Sigmoid colon (tissue), 7 donors: ENCODE data around the gene LDB2. TPM values are rescaled to one million over a fixed set of nuclear protein-coding genes. Genes with fewer than 3 reads are reported as not detected.

Source experiments
- DNase-seq: peaks from one replicate; pipeline ENCODE4 v3.0.0-alpha.2; 2019
- H3K27ac ChIP-seq, 4 donors: fragments of 200-600 bp; sonication (generic); one replicate each; pipeline ENCODE4 v1.5.1; 2016 to 2019; ENCODE audit warnings: mild to moderate bottlenecking in 1 of 4
- H3K27me3 ChIP-seq, 3 donors: fragments of 200-600 bp; sonication (generic); one replicate each; pipeline ENCODE4 v1.5.1; 2019; ENCODE audit warnings: mild to moderate bottlenecking in 1 of 3
- H3K36me3 ChIP-seq, 4 donors: fragments of 200-600 bp; sonication (generic); one replicate each; pipeline ENCODE4 v1.5.1; 2016 to 2019
- H3K4me1 ChIP-seq, 4 donors: fragments of 200-600 bp; sonication (generic); one replicate each; pipeline ENCODE4 v1.5.1; 2017 to 2019
- H3K4me3 ChIP-seq, 4 donors: fragments of 200-600 bp; sonication (generic); one replicate each; pipeline ENCODE4 v1.5.1; 2017 to 2019; ENCODE audit warnings: mild to moderate bottlenecking in 2 of 4, moderate library complexity in 1 of 4
- H3K9me3 ChIP-seq, 4 donors: fragments of 200-600 bp in 3 of 4; sonication (generic) in 3 of 4; one replicate each; pipeline versions ENCODE4 v1.5.1 to v1.6.1; 2013 to 2019
- CTCF ChIP-seq, 4 experiments: fragments of 450-650 bp in 3 of 4; fragments of 200-600 bp in 1 of 4; IDR thresholded peaks; one replicate each; pipeline ENCODE4 v1.5.1; 2016 to 2019; ENCODE audit warnings: antibody characterized with exemption in 4 of 4, mild to moderate bottlenecking in 3 of 4, moderate library complexity in 2 of 4
- EP300 ChIP-seq, 4 donors: sonication (generic); formaldehyde crosslinking; IDR thresholded peaks; one replicate each; pipeline ENCODE4 v1.6.1; 2017; ENCODE audit warnings: antibody characterized with exemption in 4 of 4
- POLR2A ChIP-seq, 2 donors: fragments of 450-650 bp; IDR thresholded peaks; one replicate each; pipeline ENCODE4 v1.6.1; 2016; ENCODE audit warnings: antibody characterized with exemption in 2 of 2, mild to moderate bottlenecking in 2 of 2, moderate library complexity in 2 of 2
- POLR2AphosphoS5 ChIP-seq, 4 donors: sonication (generic); formaldehyde crosslinking; IDR thresholded peaks; one replicate each; pipeline ENCODE4 v1.6.1; 2017; ENCODE audit warnings: antibody characterized with exemption in 4 of 4
- WGBS, 2 donors: extraction: QIAGEN DNeasy Blood & Tissue Kit; methylation state at CpG; one replicate each; pipeline ENCODE4 v1.1.7; 2013; 5-methylcytosine and 5-hydroxymethylcytosine counted together
- intact Hi-C: fragments of 100-400 bp; cut with DNase I; formaldehyde crosslinking; loops from one replicate; pipeline ENCODE4 v1.15.1; 2023
- polyA plus RNA-seq, 3 donors: library from polyadenylated mRNA; stranded (reverse); fragments of 200-250 nt; gene quantifications; one replicate each; pipeline ENCODE4 v1.2.3, GENCODE V29; 2013
- total RNA-seq, 4 donors: library from RNA; depleted of rRNA; stranded (reverse); fragments of >200 nt; gene quantifications; one replicate each; pipeline ENCODE4 v1.1.0, GENCODE V29; 2016
- donor health status: healthy with polysubstance abuse.
- donor health status: Bipolar disorder and iron deficiency.
- donor health status: healthy.

The LDB2 gene
- total and polyA plus RNA-seq, 7 donors = 2.1 to 28.5 (median 18.3) TPM

DNA sequence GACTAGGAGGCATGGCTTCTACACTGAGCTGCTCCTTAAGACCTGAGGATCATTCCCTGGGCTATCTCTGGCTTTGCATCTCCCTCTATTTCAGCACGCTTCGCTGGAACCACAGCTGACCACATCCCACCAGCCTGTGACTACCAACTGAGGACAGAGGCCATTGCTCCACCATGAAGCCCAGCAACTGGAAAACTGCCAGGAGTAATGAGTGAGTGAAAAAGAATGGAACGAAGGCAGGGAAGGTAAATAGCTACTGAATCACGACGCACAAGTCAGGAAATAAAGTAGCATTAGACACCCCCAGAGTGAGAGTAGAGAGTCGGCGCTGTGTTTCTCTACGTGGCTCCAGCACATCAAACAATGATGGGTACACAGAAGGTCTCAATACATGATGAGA is 314.7 kb downstream of the LDB2 start:
- intact Hi-C loops = no loop called here
- TF ChIP-seq POLR2AphosphoS5 (IDR thresholded peaks at IDR 0.05) (no peak), EP300 (IDR thresholded peaks at IDR 0.05) (no peak), CTCF (IDR thresholded peaks at IDR 0.05) (no peak)
- Histone ChIP-seq H3K9me3 (no peaks in the 10 kb centered on the region), H3K4me3 (no peak overlapping the region), H3K27me3 (no peaks in the 10 kb centered on the region), H3K4me1 (no peaks in the 10 kb centered on the region), H3K27ac (no peak overlapping the region), H3K36me3 (no peaks in the 10 kb centered on the region)
- DNase-seq = no peak
- WGBS, 2 donors = 83 to 93% methylated on average over 8 of the region's 8 CpGs

GRCh38 chr4:16582526-16582925 is 315.9 kb downstream of the LDB2 start:
- Histone ChIP-seq H3K4me3 (no peak overlapping the region), H3K27ac (no peak overlapping the region), H3K36me3 (no peaks in the 10 kb centered on the region), H3K4me1 (no peaks in the 10 kb centered on the region), H3K9me3 (no peaks in the 10 kb centered on the region), H3K27me3 (no peaks in the 10 kb centered on the region)
- no peak for DNase-seq
- TF ChIP-seq POLR2AphosphoS5 (IDR thresholded peaks at IDR 0.05) (no peak), EP300 (IDR thresholded peaks at IDR 0.05) (no peak), CTCF (IDR thresholded peaks at IDR 0.05) (no peak), POLR2A (IDR thresholded peaks at IDR 0.05) (no peak)
- intact Hi-C loops = no loop called here
- WGBS, 2 donors = 91 to 94% methylated on average over 10 of the region's 10 CpGs

GRCh38 chr4:16582036-16582435 is 316.4 kb downstream of the LDB2 start:
- H3K27me3 ChIP-seq = no peaks in the 10 kb centered on the region
- H3K4me1 ChIP-seq = no peaks in the 10 kb centered on the region
- no peaks in the 10 kb centered on the region for H3K9me3 ChIP-seq
- H3K27ac ChIP-seq = no peak overlapping the region
- TF ChIP-seq POLR2A (IDR thresholded peaks at IDR 0.05) = no peak
- intact Hi-C loops = no loop called here
- no peak overlapping the region for H3K4me3 ChIP-seq
- DNase-seq = no peak
- no peaks in the 10 kb centered on the region for H3K36me3 ChIP-seq
- WGBS, 2 donors = 91 to 97% methylated on average over 3 of the region's 3 CpGs

GRCh38 chr4:16581117-16581516 is 317.3 kb downstream of the LDB2 start:
- WGBS, 2 donors = 94% methylated on average over 3 of the region's 3 CpGs
- Histone ChIP-seq H3K4me1 (no peaks in the 10 kb centered on the region), H3K4me3 (no peak overlapping the region), H3K36me3 (no peaks in the 10 kb centered on the region), H3K27ac (no peak overlapping the region), H3K9me3 (no peaks in the 10 kb centered on the region), H3K27me3 (no peaks in the 10 kb centered on the region)
- intact Hi-C loops = no loop called here
- TF ChIP-seq POLR2A (IDR thresholded peaks at IDR 0.05) (no peak), EP300 (IDR thresholded peaks at IDR 0.05) (no peak), POLR2AphosphoS5 (IDR thresholded peaks at IDR 0.05) (no peak), CTCF (IDR thresholded peaks at IDR 0.05) (no peak)
- no peak for DNase-seq

- Histone ChIP-seq H3K36me3 (no peaks in the 10 kb centered on the region), H3K4me3 (no peak overlapping the region), H3K27me3 (no peaks in the 10 kb centered on the region), H3K27ac (no peak overlapping the region), H3K4me1 (no peaks in the 10 kb centered on the region), H3K9me3 (no peaks in the 10 kb centered on the region)
- no peak for TF ChIP-seq EP300 (IDR thresholded peaks at IDR 0.05)
- TF ChIP-seq POLR2AphosphoS5 (IDR thresholded peaks at IDR 0.05) = no peak
- no peak for TF ChIP-seq CTCF (IDR thresholded peaks at IDR 0.05)
- no peak for TF ChIP-seq POLR2A (IDR thresholded peaks at IDR 0.05)
- intact Hi-C loops = no loop called here
- no peak for DNase-seq
These were observed 317.9 kb downstream of the LDB2 start for GRCh38 chr4:16580514-16580913.
